Astrocyte of the spinal cord (primary cell): ENCODE results near the gene BDH1.
"Not testable (repeated sequence)": the region's sequence is repeated elsewhere in the genome, so short reads cannot be mapped to it uniquely, and the experiment has no call there.

Source experiments
- DNase-seq: peaks from one replicate; pipeline ENCODE4 v3.0.0; 2011; ENCODE audit warnings: low read depth, low spot score
- H3K4me3 ChIP-seq: 2 replicates; pipeline ENCODE4 v1.5.1; 2011; ENCODE audit warnings: low read depth, mild to moderate bottlenecking, low read length, moderate library complexity
- in situ Hi-C: cut with HindIII; loops from 2 replicates; pipeline ENCODE4 v1.10.0; 2017; ENCODE audit warnings: low sequenced_read_pairs
- TF ChIP-seq, protein P1 (sequence below): IDR thresholded peaks from 2 replicates; pipeline ENCODE4 v1.5.1; 2012; ENCODE audit warnings: low read depth, mild to moderate bottlenecking, low read length, inconsistent platforms

Gene BDH1

GRCh38 chr3:197590313-197590962 is 34.7 kb upstream of the BDH1 start:
- TF ChIP-seq, protein P1, sequence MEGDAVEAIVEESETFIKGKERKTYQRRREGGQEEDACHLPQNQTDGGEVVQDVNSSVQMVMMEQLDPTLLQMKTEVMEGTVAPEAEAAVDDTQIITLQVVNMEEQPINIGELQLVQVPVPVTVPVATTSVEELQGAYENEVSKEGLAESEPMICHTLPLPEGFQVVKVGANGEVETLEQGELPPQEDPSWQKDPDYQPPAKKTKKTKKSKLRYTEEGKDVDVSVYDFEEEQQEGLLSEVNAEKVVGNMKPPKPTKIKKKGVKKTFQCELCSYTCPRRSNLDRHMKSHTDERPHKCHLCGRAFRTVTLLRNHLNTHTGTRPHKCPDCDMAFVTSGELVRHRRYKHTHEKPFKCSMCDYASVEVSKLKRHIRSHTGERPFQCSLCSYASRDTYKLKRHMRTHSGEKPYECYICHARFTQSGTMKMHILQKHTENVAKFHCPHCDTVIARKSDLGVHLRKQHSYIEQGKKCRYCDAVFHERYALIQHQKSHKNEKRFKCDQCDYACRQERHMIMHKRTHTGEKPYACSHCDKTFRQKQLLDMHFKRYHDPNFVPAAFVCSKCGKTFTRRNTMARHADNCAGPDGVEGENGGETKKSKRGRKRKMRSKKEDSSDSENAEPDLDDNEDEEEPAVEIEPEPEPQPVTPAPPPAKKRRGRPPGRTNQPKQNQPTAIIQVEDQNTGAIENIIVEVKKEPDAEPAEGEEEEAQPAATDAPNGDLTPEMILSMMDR: no peak
- in situ Hi-C loops: no loop called here
- H3K4me3 ChIP-seq: no peak overlapping the region
- no peak for DNase-seq

GRCh38 chr3:197589545-197589944 is 33.8 kb upstream of the BDH1 start:
- H3K4me3 ChIP-seq: no peak overlapping the region
- in situ Hi-C loops: no loop called here
- TF ChIP-seq, protein P1: no peak
- no peak for DNase-seq

GRCh38 chr3:197586768-197587167 is 31.0 kb upstream of the BDH1 start:
- in situ Hi-C loops, DNase-seq, H3K4me3 ChIP-seq: not testable (repeated sequence)

- no peak overlapping the region for H3K4me3 ChIP-seq
- no peak for DNase-seq
- TF ChIP-seq, protein P1: no peak
- in situ Hi-C loops: no loop called here
These were observed 30.4 kb upstream of the BDH1 start for GRCh38 chr3:197586181-197586580.

DNA sequence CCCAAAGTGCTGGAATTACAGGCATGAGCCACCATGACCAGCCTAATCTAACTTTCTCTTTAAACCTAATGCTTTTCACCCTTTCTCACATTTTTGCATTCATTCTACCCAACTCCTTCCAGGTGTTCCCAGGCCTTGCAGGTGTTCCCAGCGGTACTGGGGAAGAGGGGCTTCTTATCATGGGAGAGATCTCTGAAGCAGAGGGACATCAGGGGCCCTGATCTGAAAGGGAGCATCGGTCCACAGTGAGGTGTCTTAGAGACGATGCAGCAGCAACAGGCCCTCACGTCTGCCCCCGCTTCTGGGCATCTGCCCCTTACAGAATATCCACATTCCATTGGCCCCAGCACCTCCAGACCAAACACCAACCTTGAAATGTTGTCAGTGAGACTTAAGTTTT is 29.0 kb upstream of the BDH1 start:
- no peak overlapping the region for H3K4me3 ChIP-seq
- no peak for DNase-seq
- in situ Hi-C loops: no loop called here
- TF ChIP-seq, protein P1: no peak

DNA sequence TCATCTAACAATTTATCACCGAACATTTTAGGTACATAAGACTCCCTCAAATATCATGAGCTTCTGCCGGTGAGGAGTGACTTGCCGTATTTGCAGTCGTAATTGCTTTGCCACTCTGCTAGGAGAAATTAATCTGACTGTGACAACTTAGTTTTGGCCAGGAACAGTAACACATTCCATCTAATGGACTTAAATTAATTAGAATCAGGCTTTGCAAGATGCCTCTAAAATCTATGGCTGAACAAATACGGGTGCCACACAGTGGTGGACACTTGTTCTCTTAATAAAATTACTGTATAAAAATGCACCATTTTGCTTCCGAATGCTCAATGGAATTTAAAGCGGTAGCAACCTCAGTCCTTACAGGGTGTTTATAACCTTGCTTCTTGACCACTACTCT is 27.6 kb upstream of the BDH1 start:
- no peak overlapping the region for H3K4me3 ChIP-seq
- DNase-seq: no peak
- in situ Hi-C loops: no loop called here
- TF ChIP-seq, protein P1: no peak

GRCh38 chr3:197580253-197580691 is 24.5 kb upstream of the BDH1 start:
- TF ChIP-seq, protein P1: no peak
- no peak overlapping the region for H3K4me3 ChIP-seq
- in situ Hi-C loops: no loop called here

More at GRCh38 chr3:197580253-197580691, 24.5 kb upstream of the BDH1 start:
- DNase-seq: no peak
